Tibial nerve (tissue), 4 donors: ENCODE results near the gene PLEKHG1.

ENCODE experiments used
- CTCF ChIP-seq, 5 experiments: fragments of 200-600 bp in 3 of 5; fragments of 450-650 bp in 2 of 5; sonication (generic) in 3 of 5; IDR thresholded peaks; one replicate each; pipeline ENCODE4 v1.5.1; 2016 to 2019; ENCODE audit warnings: antibody characterized with exemption in 5 of 5, mild to moderate bottlenecking in 3 of 5, moderate library complexity in 2 of 5
- EP300 ChIP-seq, 2 donors: sonication (generic); formaldehyde crosslinking; IDR thresholded peaks; one replicate each; pipeline ENCODE4 v1.6.1; 2017; ENCODE audit warnings: antibody characterized with exemption in 2 of 2, mild to moderate bottlenecking in 1 of 2

- TF ChIP-seq EP300 (IDR thresholded peaks at IDR 0.05): no peak
- no peak for TF ChIP-seq CTCF (IDR thresholded peaks at IDR 0.05)
Observed at GRCh38 chr6:150617496-150618460, 18.1 kb downstream of the PLEKHG1 start.
